ENCODE data around the gene SUCNR1.

DNA sequence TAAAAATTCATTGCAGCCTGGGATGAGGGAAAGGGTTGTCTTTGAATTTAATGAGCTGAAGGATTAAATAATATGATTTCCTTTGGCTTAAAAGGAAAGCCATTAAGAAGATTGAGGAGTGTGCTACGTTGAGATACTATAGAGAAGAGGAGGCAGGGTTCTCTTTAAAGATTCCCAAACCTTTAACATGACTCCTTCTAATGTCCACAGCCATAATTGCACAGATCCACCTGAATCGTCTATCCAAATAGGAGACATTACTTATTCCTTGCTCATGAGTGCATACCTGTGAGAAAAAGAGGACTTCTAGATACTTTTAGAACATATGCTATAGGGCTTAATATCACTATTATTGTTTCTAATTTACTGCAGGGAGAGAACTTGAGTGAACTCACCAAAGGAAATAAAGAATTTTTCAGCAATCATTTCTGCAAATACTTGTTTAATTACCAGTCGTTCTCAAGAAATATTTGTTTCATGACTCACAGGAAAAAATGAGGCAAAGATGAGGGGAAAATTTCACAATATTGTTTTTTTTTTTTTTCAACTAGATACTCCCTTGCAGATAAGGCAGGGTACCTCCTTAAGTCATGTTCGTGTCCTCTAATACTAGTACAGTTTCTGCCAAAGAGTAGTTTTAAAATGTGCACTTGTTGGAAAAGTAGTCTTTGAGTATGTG is 8.9 kb upstream of the SUCNR1 start:
- TF ChIP-seq YY1 (IDR thresholded peaks at IDR 0.05; ENCODE audit: insufficient read depth, insufficient read length) (no peak), ZNF274 (IDR thresholded peaks at IDR 0.05; ENCODE audit: low read depth, low read length) (no peak)

Data from NT2/D1 (cell line).